WERI-Rb-1 (cell line): Measurements from ENCODE around the gene SPN.
"Not testable (repeated sequence)": the region's sequence is repeated elsewhere in the genome, so short reads cannot be mapped to it uniquely, and the experiment has no call there.

Experiments
- DNase-seq: peaks from one replicate; pipeline ENCODE4 v3.0.0-alpha.2; 2020
- H3K27ac ChIP-seq: fragments of 250-450 bp; sonication (Bioruptor Pico); 2 replicates; pipeline ENCODE4 v1.5.1; 2020; ENCODE audit warnings: mild to moderate bottlenecking, moderate library complexity
- H3K27me3 ChIP-seq: fragments of 250-450 bp; sonication (Bioruptor Pico); 2 replicates; pipeline ENCODE4 v1.5.1; 2021; ENCODE audit warnings: mild to moderate bottlenecking, low read depth, moderate library complexity; ENCODE audit not compliant: insufficient read depth, severe bottlenecking
- H3K36me3 ChIP-seq: fragments of 250-450 bp; sonication (Bioruptor Pico); 2 replicates; pipeline ENCODE4 v1.5.1; 2020; ENCODE audit warnings: mild to moderate bottlenecking, moderate library complexity
- H3K4me3 ChIP-seq: 2 replicates; pipeline ENCODE4 v1.5.1; 2011; ENCODE audit warnings: low read depth, mild to moderate bottlenecking, control low read depth, low read length
- H3K9me3 ChIP-seq: fragments of 250-450 bp; sonication (Bioruptor Pico); 2 replicates; pipeline ENCODE4 v1.5.1; 2021; ENCODE audit warnings: mild to moderate bottlenecking, moderate library complexity; ENCODE audit not compliant: severe bottlenecking
- TF ChIP-seq, protein P1 (sequence below): IDR thresholded peaks from 2 replicates; pipeline ENCODE4 v1.5.1; 2011; ENCODE audit warnings: low read depth, mild to moderate bottlenecking, control low read depth, inconsistent platforms, low read length

Gene SPN

DNA sequence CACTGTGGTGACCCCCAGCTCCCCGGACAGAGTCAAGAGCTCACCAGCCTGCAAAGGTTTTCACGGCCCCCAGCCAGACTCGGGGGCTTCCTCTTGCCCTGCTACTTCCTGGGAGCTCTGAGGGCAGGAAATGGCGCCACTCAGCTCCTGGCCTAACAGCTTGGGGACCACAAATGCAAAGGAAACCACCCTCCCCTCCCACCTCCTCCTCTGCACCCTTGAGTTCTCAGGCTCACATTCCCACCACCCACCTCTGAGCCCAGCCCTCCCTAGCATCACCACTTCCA is 375 bp upstream of the SPN start:
- Histone ChIP-seq H3K4me3 (no peak overlapping the region), H3K27me3 (no peaks in the 10 kb centered on the region), H3K9me3 (no peaks in the 10 kb centered on the region), H3K36me3 (no peaks in the 10 kb centered on the region), H3K27ac (peak overlapping the region; percentile 49)
- TF ChIP-seq, protein P1, sequence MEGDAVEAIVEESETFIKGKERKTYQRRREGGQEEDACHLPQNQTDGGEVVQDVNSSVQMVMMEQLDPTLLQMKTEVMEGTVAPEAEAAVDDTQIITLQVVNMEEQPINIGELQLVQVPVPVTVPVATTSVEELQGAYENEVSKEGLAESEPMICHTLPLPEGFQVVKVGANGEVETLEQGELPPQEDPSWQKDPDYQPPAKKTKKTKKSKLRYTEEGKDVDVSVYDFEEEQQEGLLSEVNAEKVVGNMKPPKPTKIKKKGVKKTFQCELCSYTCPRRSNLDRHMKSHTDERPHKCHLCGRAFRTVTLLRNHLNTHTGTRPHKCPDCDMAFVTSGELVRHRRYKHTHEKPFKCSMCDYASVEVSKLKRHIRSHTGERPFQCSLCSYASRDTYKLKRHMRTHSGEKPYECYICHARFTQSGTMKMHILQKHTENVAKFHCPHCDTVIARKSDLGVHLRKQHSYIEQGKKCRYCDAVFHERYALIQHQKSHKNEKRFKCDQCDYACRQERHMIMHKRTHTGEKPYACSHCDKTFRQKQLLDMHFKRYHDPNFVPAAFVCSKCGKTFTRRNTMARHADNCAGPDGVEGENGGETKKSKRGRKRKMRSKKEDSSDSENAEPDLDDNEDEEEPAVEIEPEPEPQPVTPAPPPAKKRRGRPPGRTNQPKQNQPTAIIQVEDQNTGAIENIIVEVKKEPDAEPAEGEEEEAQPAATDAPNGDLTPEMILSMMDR, result no peak
- no peak for DNase-seq

DNA sequence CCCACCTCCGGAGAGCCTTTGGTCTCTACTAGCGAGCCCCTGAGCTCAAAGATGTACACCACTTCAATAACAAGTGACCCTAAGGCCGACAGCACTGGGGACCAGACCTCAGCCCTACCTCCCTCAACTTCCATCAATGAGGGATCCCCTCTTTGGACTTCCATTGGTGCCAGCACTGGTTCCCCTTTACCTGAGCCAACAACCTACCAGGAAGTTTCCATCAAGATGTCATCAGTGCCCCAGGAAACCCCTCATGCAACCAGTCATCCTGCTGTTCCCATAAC is 702 bp downstream of the SPN start:
- TF ChIP-seq, protein P1, result no peak
- H3K27ac ChIP-seq, result peak overlapping the region; percentile 82
- H3K36me3 ChIP-seq, result no peaks in the 10 kb centered on the region
- H3K27me3 ChIP-seq, result no peaks in the 10 kb centered on the region
- peak overlapping the region; percentile 35 for H3K4me3 ChIP-seq
- no peaks in the 10 kb centered on the region for H3K9me3 ChIP-seq
- no peak for DNase-seq

DNA sequence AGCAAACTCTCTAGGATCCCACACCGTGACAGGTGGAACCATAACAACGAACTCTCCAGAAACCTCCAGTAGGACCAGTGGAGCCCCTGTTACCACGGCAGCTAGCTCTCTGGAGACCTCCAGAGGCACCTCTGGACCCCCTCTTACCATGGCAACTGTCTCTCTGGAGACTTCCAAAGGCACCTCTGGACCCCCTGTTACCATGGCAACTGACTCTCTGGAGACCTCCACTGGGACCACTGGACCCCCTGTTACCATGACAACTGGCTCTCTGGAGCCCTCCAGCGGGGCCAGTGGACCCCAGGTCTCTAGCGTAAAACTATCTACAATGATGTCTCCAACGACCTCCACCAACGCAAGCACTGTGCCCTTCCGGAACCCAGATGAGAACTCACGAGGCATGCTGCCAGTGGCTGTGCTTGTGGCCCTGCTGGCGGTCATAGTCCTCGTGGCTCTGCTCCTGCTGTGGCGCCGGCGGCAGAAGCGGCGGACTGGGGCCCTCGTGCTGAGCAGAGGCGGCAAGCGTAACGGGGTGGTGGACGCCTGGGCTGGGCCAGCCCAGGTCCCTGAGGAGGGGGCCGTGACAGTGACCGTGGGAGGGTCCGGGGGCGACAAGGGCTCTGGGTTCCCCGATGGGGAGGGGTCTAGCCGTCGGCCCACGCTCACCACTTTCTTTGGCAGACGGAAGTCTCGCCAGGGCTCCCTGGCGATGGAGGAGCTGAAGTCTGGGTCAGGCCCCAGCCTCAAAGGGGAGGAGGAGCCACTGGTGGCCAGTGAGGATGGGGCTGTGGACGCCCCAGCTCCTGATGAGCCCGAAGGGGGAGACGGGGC is 1.3 kb downstream of the SPN start:
- peak overlapping the region; percentile 82; the same call in 1 of the 2 replicates for H3K27ac ChIP-seq
- TF ChIP-seq, protein P1, result no peak
- no peaks in the 10 kb centered on the region for H3K9me3 ChIP-seq
- no peak overlapping the region for H3K4me3 ChIP-seq
- H3K36me3 ChIP-seq, result no peaks in the 10 kb centered on the region
- no peaks in the 10 kb centered on the region for H3K27me3 ChIP-seq
- DNase-seq, result no peak

DNA sequence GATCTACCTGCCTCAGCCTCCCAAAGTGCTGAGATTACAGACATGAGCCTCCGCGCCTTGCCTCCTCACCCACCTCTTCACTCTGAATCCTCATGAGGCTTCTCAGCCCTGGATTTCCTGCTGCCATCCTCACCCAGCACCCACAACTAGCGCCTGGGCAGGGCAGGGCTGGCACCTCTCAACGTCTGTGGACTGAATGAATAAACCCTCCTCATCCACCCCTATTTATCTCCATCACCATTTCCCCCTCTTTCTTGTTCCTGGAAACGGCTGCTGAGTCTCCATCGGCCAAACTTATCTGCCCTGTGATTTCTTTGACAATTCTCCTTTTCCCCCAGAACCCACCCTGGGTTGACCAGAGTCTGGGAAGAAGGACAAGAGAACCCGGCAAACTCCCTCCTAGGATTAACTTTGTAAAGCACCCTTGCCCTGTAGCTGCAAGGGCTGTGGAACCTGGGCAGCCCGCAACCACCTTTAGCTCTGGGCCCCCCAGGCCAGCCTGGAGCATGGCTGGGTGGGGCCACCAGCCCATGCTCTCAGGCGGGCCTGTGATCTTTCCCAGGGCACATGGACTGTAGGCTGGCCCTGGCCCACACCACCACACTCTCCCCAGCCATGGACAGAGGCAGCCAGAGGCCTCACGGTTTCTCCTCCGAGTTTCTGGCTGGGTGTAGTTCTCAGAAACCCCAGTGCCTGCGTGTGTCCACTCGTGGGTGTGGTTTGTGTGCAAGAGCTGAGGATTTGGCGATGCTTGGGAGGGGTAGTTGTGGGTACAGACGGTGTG is 2.4 kb downstream of the SPN start:
- no peaks in the 10 kb centered on the region for H3K27me3 ChIP-seq
- TF ChIP-seq, protein P1, result no peak
- H3K27ac ChIP-seq, result peak overlapping the region; percentile 84
- H3K9me3 ChIP-seq, result no peaks in the 10 kb centered on the region
- DNase-seq, result no peak
- no peak overlapping the region for H3K4me3 ChIP-seq
- H3K36me3 ChIP-seq, result no peaks in the 10 kb centered on the region

DNA sequence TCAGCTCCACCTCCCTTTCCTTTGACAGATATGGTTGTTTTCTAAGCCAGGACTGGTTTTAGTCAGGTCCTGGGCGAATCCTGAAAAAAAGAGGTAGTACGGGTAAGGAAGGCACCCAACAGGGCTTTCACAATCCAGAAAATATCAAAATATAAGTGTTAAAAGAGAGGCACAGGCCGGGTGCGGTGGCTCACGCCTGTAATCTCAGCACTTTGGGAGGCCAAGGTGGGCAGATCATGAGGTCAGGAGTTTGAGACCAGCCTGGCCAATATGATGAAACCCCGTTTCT is 4.2 kb downstream of the SPN start:
- H3K9me3 ChIP-seq, H3K36me3 ChIP-seq, H3K27me3 ChIP-seq, H3K4me3 ChIP-seq, DNase-seq: not testable (repeated sequence)
- H3K27ac ChIP-seq, result peak overlapping the region; percentile 84

DNA sequence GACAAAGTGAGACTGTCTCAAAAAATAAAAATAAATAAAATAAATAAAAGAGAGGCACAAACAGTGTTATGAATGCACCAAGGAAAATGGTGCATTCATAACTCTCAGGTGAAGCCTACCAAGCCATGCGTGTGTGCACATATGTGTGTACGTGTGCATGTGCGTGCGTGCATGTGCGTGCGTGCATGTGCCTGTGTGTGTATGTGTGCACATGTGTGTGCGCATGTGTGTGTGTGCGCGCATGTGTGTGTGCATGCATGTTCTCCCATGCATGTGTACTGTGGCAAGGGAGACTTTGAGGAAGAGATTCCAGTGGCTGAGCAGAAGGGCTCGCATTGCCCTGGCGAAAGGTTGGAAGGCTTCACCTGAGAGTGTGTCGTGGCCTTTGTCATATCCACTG is 4.7 kb downstream of the SPN start:
- TF ChIP-seq, protein P1, result no peak
- H3K36me3 ChIP-seq, result no peaks in the 10 kb centered on the region

More for the DNA sequence above, 4.7 kb downstream of the SPN start:
- Histone ChIP-seq H3K27me3 (no peaks in the 10 kb centered on the region), H3K4me3 (no peak overlapping the region), H3K27ac (no peak overlapping the region), H3K9me3 (no peaks in the 10 kb centered on the region)
- no peak for DNase-seq
